Heart right ventricle (tissue), 16 donors: Measurements from ENCODE around the gene RNF208. TPM values are rescaled to one million over a fixed set of nuclear protein-coding genes. Genes with fewer than 3 reads are reported as not detected.

Source experiments
- ATAC-seq, 8 donors: fragments of 200-7000 bp; cut with Tn5 transposase; one replicate each; pipeline ENCODE4 v1.9.1; 2020; ENCODE audit warnings: mild to moderate bottlenecking in 8 of 8, moderate library complexity in 8 of 8, moderate number of reproducible peaks in 1 of 8
- DNase-seq, 2 donors: peaks; one replicate each; pipeline ENCODE4 v3.0.0-alpha.2; 2020
- H3K27ac ChIP-seq, 10 donors: fragments of 200-600 bp; sonication (generic) in 2 of 10; one replicate each; pipeline versions ENCODE4 v1.5.0 to v1.8.0; 2020 to 2022; ENCODE audit warnings: mild to moderate bottlenecking in 3 of 10
- H3K27me3 ChIP-seq, 7 donors: fragments of 200-600 bp; one replicate each; pipeline ENCODE4 v1.8.0; 2021 to 2022; ENCODE audit warnings: mild to moderate bottlenecking in 2 of 7
- H3K36me3 ChIP-seq, 9 donors: fragments of 200-600 bp; sonication (generic) in 1 of 9; one replicate each; pipeline versions ENCODE4 v1.5.0 to v1.8.0; 2020 to 2022; ENCODE audit warnings: mild to moderate bottlenecking in 2 of 9
- H3K4me1 ChIP-seq, 9 donors: fragments of 200-600 bp; sonication (generic) in 1 of 9; one replicate each; pipeline versions ENCODE4 v1.5.0 to v1.8.0; 2020 to 2022; ENCODE audit warnings: mild to moderate bottlenecking in 4 of 9
- H3K4me3 ChIP-seq, 10 donors: fragments of 200-600 bp; sonication (generic) in 2 of 10; one replicate each; pipeline versions ENCODE4 v1.5.0 to v1.8.0; 2020 to 2022; ENCODE audit warnings: mild to moderate bottlenecking in 7 of 10, moderate library complexity in 2 of 10
- H3K9me3 ChIP-seq, 11 donors: fragments of 200-600 bp in 10 of 11; sonication (generic) in 2 of 11; one replicate each; pipeline versions ENCODE4 v1.5.0 to v1.8.0; 2013 to 2022; ENCODE audit warnings: mild to moderate bottlenecking in 2 of 11, control low read depth in 1 of 11, moderate library complexity in 1 of 11
- CTCF ChIP-seq, 9 donors: fragments of 200-600 bp; sonication (generic) in 2 of 9; IDR thresholded peaks; one replicate each; pipeline versions ENCODE4 v1.5.0 to v1.8.0; 2021 to 2022; ENCODE audit warnings: antibody characterized with exemption in 9 of 9, mild to moderate bottlenecking in 5 of 9, moderate library complexity in 1 of 9
- WGBS, 2 donors: extraction: QIAGEN DNeasy Blood & Tissue Kit; methylation state at CpG; one replicate each; pipeline ENCODE4 v1.1.7; 2013; ENCODE audit warnings: inconsistent platforms in 1 of 2; 5-methylcytosine and 5-hydroxymethylcytosine counted together
- intact Hi-C, 10 donors: fragments of 100-400 bp; cut with DNase I; formaldehyde crosslinking; loops; one replicate each; pipeline versions ENCODE4 v1.11.1 to v1.14.2; 2022
- polyA plus RNA-seq, 2 donors: library from polyadenylated mRNA; stranded (reverse); fragments of 200-250 nt; gene quantifications; one replicate each; pipeline ENCODE4 v1.2.3, GENCODE V29; 2013
- total RNA-seq, 10 donors: library from RNA; stranded (reverse); fragmentation: NEBNext Ultra II Directional in 3 of 10; extraction: Animal tissue kit (Norgen Biotek cat#: 25700) in 3 of 10; gene quantifications; one replicate each; pipeline versions ENCODE4 v1.2.1 to v1.2.4, GENCODE V29; 2021 to 2023
- donor health status: Arrhythmogenic right ventricular cardiomyopathy.
- donor health status: ischemic (EF 13 %, LVEDD 7.1; RV severe dilation, severe dysfunction).
- donor health status: healthy with polysubstance abuse.
- donor health status: DM: no; HTN: yes; CAD: no.
- donor health status: DM: no; HTN: no; CAD: no.
- donor health status: ischemic (EF 25% LVEDD 6.9; RV normal size, moderate dysfunction).
- donor health status: ischemic (EF 25% LVEDD 5.7; RV mildly dilated, moderate dysfunction).
- donor health status: healthy.
- donor health status: DM: yes; HTN: yes; CAD: no.
- donor health status: Ischemic cardiomyopathy.
- donor health status: ischemic (EF 35%, LVEDD 5.7; RV mildly dilated, moderate dysfunction).
- donor health status: nonischemic (EF 11% LVEDD 7.7; RV severe dilation, severe dysfunction).
- donor health status: DM: yes; HTN: yes; CAD: no.
- donor health status: PGD.
- donor health status: ischemic (EF 29% LVEDD 5.4; RV normal size, mild dysfunction).
- donor health status: nonischemic (EF 23%, LVEDD 6.1; RV moderate dilation, normal function).

Gene RNF208
- total and polyA plus RNA-seq, 12 donors, result 14.2 to 83.8 (median 24.1) TPM

DNA sequence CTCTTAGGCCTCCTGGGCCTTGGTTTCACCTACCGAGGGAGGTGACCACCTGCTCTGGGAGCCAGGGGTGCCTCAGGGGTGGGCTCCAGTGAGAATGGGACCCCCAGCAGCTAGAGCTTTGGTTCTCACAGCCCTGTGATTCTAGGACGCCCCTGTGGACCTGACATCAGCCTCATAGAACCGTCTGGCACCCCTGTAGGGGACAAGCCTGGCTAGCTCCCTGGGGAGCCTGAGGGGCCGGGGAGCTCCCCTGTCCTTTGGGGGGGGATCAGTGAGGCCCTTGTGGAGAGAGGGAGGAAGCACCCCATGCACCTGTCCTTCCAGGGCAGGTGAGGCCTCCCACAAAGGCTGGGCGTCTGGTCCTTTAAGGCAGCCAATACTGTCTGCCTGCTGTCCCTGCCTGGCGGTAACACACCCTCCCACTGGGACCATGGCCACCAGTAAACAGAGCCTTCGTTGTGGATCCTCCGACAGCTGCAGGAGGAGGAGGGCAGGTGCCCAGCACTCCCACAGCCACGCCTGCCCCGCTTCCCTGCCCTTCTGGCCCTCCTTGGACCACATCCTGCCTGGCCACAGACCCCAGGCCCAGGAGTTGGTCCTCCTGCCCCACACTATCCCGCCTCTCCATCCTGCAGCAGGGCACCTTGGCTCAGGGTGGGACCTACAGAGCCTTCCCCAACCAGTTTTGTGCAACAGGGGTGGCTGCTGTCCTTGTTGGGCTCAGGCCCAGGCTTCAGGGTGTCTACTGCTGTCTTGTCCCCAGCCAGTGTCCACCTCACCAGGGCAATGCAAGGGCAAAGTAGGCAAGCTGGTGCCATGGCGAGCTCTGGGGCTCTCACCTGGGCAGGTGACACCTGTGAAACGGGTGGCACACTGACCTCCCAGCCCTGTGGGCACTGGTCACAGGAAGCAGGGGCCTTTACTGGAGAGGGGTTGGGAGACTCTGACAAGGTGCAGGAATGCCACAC is 16.0 kb upstream of the RNF208 start:
- peak overlapping the region in 1 of 10 donors; percentile 46 for H3K27ac ChIP-seq
- H3K4me1 ChIP-seq, result peaks cover 16 to 61% (median 46%) of the 10 kb centered on the region in 9 donors
- ATAC-seq (no peak), DNase-seq (no peak)
- intact Hi-C loops, result loop anchor here in 2 of 10 donors (5.0 to 10.0 kb wide), 2 partner anchors 121 to 453 kb away; no protein-coding TSS in a partner anchor
- WGBS, 2 donors, result 71 to 74% methylated on average over 13 of the region's 13 CpGs
- H3K9me3 ChIP-seq, result no peaks in the 10 kb centered on the region
- TF ChIP-seq CTCF (IDR thresholded peaks at IDR 0.05), result no peak
- H3K36me3 ChIP-seq, result peaks cover 0 to 15% (median 10%) of the 10 kb centered on the region in 9 donors
- H3K4me3 ChIP-seq, result no peak overlapping the region
- peaks cover 0 to 20% (median 14%) of the 10 kb centered on the region in 7 donors for H3K27me3 ChIP-seq

GRCh38 chr9:137236936-137237421 is 14.9 kb upstream of the RNF208 start:
- Histone ChIP-seq H3K36me3 (peaks cover 0 to 4% (median 1%) of the 10 kb centered on the region in 9 donors), H3K4me1 (peaks cover 14 to 50% (median 36%) of the 10 kb centered on the region in 9 donors), H3K27me3 (peaks cover 2 to 31% (median 24%) of the 10 kb centered on the region in 7 donors), H3K4me3 (peak overlapping the region in 5 of 10 donors; percentile 20 to 40 (median 34)), H3K27ac (peak overlapping the region in 2 of 10 donors; percentile 2 to 8), H3K9me3 (no peaks in the 10 kb centered on the region)
- no peak for TF ChIP-seq CTCF (IDR thresholded peaks at IDR 0.05)
- 55 to 56% methylated on average over 11 of the region's 11 CpGs for WGBS, 2 donors
- no peak for ATAC-seq
- intact Hi-C loops, result loop anchor here in 2 of 10 donors (5.0 to 10.0 kb wide), 2 partner anchors 120 to 452 kb away; no protein-coding TSS in a partner anchor
- no peak for DNase-seq

- intact Hi-C loops, result loop anchor here in 2 of 10 donors (5.0 to 10.0 kb wide), 2 partner anchors 119 to 452 kb away; no protein-coding TSS in a partner anchor
- peaks cover 14 to 47% (median 32%) of the 10 kb centered on the region in 9 donors for H3K4me1 ChIP-seq
- H3K4me3 ChIP-seq, result peak overlapping the region in 8 of 10 donors; percentile 9 to 40 (median 32)
- peak; percentile 96 to 99 (median 98) for TF ChIP-seq CTCF (IDR thresholded peaks at IDR 0.05)
- ATAC-seq, result peak; percentile 19 to 53 (median 44)
- no peaks in the 10 kb centered on the region for H3K9me3 ChIP-seq
- peak; percentile 85 to 88 for DNase-seq
- H3K27me3 ChIP-seq, result peaks cover 8 to 34% (median 30%) of the 10 kb centered on the region in 7 donors
- peak overlapping the region in 3 of 10 donors; percentile 2 to 37 (median 8) for H3K27ac ChIP-seq
- H3K36me3 ChIP-seq, result no peaks in the 10 kb centered on the region
- 8 to 13% methylated on average over 31 of the region's 31 CpGs for WGBS, 2 donors
Observed at GRCh38 chr9:137236238-137236935, 14.3 kb upstream of the RNF208 start.
